WTC11 (cell line): ENCODE data around the gene TCP1. TPM values are rescaled to one million over a fixed set of nuclear protein-coding genes. Genes with fewer than 3 reads are reported as not detected.

ENCODE experiments used
- ATAC-seq: fragments of 200-7000 bp; cut with Tn5 transposase; 2 replicates; pipeline ENCODE4 v1.10.0; 2021; ENCODE audit warnings: mild to moderate bottlenecking, moderate library complexity
- CTCF ChIA-PET: fragments of 300-600 bp; sonication (Branson Sonifier 250); formaldehyde crosslinking; loops from one replicate; lab custom pipeline; 2021; ENCODE audit warnings: antibody characterized with exemption; lab: Charles Lee
- POLR2A ChIA-PET: fragments of 350-600 bp; sonication (Branson Sonifier 250); formaldehyde crosslinking; loops from one replicate; lab custom pipeline; 2021; ENCODE audit warnings: antibody characterized with exemption; lab: Charles Lee
- DNase-seq: peaks from one replicate; pipeline ENCODE4 v3.0.0; 2021; ENCODE audit warnings: low spot score
- H3K27ac Mint-ChIP-seq: 2 replicates; pipeline ENCODE4 v1.8.0; 2021; ENCODE audit warnings: mixed read lengths
- H3K27me3 Mint-ChIP-seq: 2 replicates; pipeline ENCODE4 v1.8.0; 2021; ENCODE audit warnings: low read depth, mild to moderate bottlenecking, moderate library complexity, mixed read lengths
- H3K36me3 Mint-ChIP-seq: 2 replicates; pipeline ENCODE4 v1.8.0; 2021; ENCODE audit warnings: mixed read lengths
- H3K4me1 Mint-ChIP-seq: 2 replicates; pipeline ENCODE4 v1.8.0; 2022; ENCODE audit warnings: mixed read lengths
- H3K4me3 Mint-ChIP-seq: 2 replicates; pipeline ENCODE4 v1.8.0; 2021; ENCODE audit warnings: mild to moderate bottlenecking, moderate library complexity, mixed read lengths
- H3K9me3 Mint-ChIP-seq: 2 replicates; pipeline ENCODE4 v1.8.0; 2021; ENCODE audit warnings: mixed read lengths
- CTCF ChIP-seq: fragments of 200-600 bp; IDR thresholded peaks from 2 replicates; pipeline ENCODE4 v1.8.0; 2022; ENCODE audit warnings: antibody characterized with exemption
- FOXK1 ChIP-seq: sonication (generic); formaldehyde crosslinking; IDR thresholded peaks from 2 replicates; pipeline ENCODE4 v1.8.0; 2022; ENCODE audit warnings: mild to moderate bottlenecking, moderate library complexity, missing genetic modification reagents
- FOXP1 ChIP-seq: sonication (generic); formaldehyde crosslinking; IDR thresholded peaks from 2 replicates; pipeline ENCODE4 v1.8.0; 2022; ENCODE audit warnings: missing genetic modification reagents, mild to moderate bottlenecking, moderate library complexity, borderline replicate concordance
- GRHL2 ChIP-seq: fragments of 250-450 bp; sonication (Bioruptor Pico); IDR thresholded peaks from 2 replicates; pipeline ENCODE4 v1.8.0; 2022; ENCODE audit warnings: mild to moderate bottlenecking, moderate library complexity; ENCODE audit not compliant: insufficient replicate concordance, severe bottlenecking
- MLX ChIP-seq: sonication (generic); formaldehyde crosslinking; IDR thresholded peaks from 2 replicates; pipeline ENCODE4 v1.8.1; 2023; ENCODE audit warnings: mild to moderate bottlenecking, missing genetic modification reagents, moderate library complexity
- NFE2L1 ChIP-seq: sonication (generic); formaldehyde crosslinking; IDR thresholded peaks from 2 replicates; pipeline ENCODE4 v1.8.1; 2023; ENCODE audit warnings: missing genetic modification reagents
- NR2C2 ChIP-seq: sonication (generic); formaldehyde crosslinking; IDR thresholded peaks from 2 replicates; pipeline ENCODE4 v1.8.0; 2022; ENCODE audit warnings: mild to moderate bottlenecking, missing genetic modification reagents
- PRDM15 ChIP-seq: sonication (generic); formaldehyde crosslinking; IDR thresholded peaks from 2 replicates; pipeline ENCODE4 v1.8.0; 2022; ENCODE audit warnings: missing genetic modification reagents
- PREB ChIP-seq: sonication (generic); formaldehyde crosslinking; IDR thresholded peaks from 2 replicates; pipeline ENCODE4 v1.8.1; 2022; ENCODE audit warnings: mild to moderate bottlenecking, missing genetic modification reagents, moderate library complexity, borderline replicate concordance
- PRRX2 ChIP-seq: fragments of 250-450 bp; sonication (Bioruptor Pico); IDR thresholded peaks from 2 replicates; pipeline ENCODE4 v1.8.0; 2021; ENCODE audit warnings: mild to moderate bottlenecking
- RELA ChIP-seq: sonication (generic); formaldehyde crosslinking; IDR thresholded peaks from 2 replicates; pipeline ENCODE4 v1.8.1; 2022; ENCODE audit warnings: missing genetic modification reagents, mild to moderate bottlenecking, borderline replicate concordance
- RORB ChIP-seq: fragments of 250-450 bp; sonication (Bioruptor Pico); IDR thresholded peaks from 2 replicates; pipeline ENCODE4 v1.9.0; 2021; ENCODE audit warnings: mild to moderate bottlenecking
- SMAD3 ChIP-seq: sonication (generic); formaldehyde crosslinking; IDR thresholded peaks from 2 replicates; pipeline ENCODE4 v1.8.0; 2022; ENCODE audit warnings: missing genetic modification reagents, mild to moderate bottlenecking, borderline replicate concordance
- ZBTB21 ChIP-seq: sonication (generic); formaldehyde crosslinking; IDR thresholded peaks from 2 replicates; pipeline ENCODE4 v1.8.1; 2023; ENCODE audit warnings: mild to moderate bottlenecking, missing genetic modification reagents, borderline replicate concordance
- ZNF232 ChIP-seq: sonication (generic); formaldehyde crosslinking; IDR thresholded peaks from 2 replicates; pipeline ENCODE4 v1.8.0; 2022; ENCODE audit warnings: mild to moderate bottlenecking, missing genetic modification reagents
- ZNF263 ChIP-seq: sonication (generic); formaldehyde crosslinking; IDR thresholded peaks from 2 replicates; pipeline ENCODE4 v1.8.1; 2022; ENCODE audit warnings: low read depth, mild to moderate bottlenecking, moderate library complexity, missing genetic modification reagents
- ZNF396 ChIP-seq: fragments of 250-450 bp; sonication (Bioruptor Pico); IDR thresholded peaks from 2 replicates; pipeline ENCODE4 v1.8.0; 2021; ENCODE audit warnings: mild to moderate bottlenecking, moderate library complexity, borderline replicate concordance
- total RNA-seq: library from RNA; stranded (reverse); gene quantifications from 3 replicates; pipeline ENCODE4 v1.2.3, GENCODE V29; 2021
- TF ChIP-seq, protein P1 (sequence below): fragments of 250-450 bp; sonication (Bioruptor Pico); IDR thresholded peaks from 2 replicates; pipeline ENCODE4 v1.9.0; 2021; ENCODE audit warnings: mild to moderate bottlenecking
- TF ChIP-seq, protein P2 (sequence below): sonication (generic); formaldehyde crosslinking; conservative IDR thresholded peaks from 2 replicates; pipeline ENCODE4 v1.8.1; 2023; ENCODE audit warnings: mild to moderate bottlenecking, low read depth, missing genetic modification reagents, moderate library complexity
- TF ChIP-seq, protein P3 (sequence below): sonication (generic); formaldehyde crosslinking; IDR thresholded peaks from 2 replicates; pipeline ENCODE4 v1.8.1; 2023; ENCODE audit warnings: mild to moderate bottlenecking, missing genetic modification reagents, borderline replicate concordance

Gene TCP1
- total RNA-seq, 1 experiment from 2014 or later: 388 TPM

- CTCF ChIA-PET: interaction anchor here (0.9 kb wide), 1 partner anchor 51 kb away, joined by 3 read pairs; no protein-coding TSS in a partner anchor
- TF ChIP-seq NFE2L1 (CRISPR knock-in tag) (no peak), RELA (CRISPR knock-in tag) (no peak), PRDM15 (no peak), SMAD3 (CRISPR knock-in tag) (no peak), FOXP1 (CRISPR knock-in tag) (no peak), FOXK1 (no peak), GRHL2 (CRISPR knock-in tag) (no peak), PREB (CRISPR knock-in tag) (no peak), NR2C2 (CRISPR knock-in tag) (no peak), ZNF396 (CRISPR knock-in tag) (no peak), MLX (CRISPR knock-in tag) (no peak), ZNF263 (CRISPR knock-in tag) (no peak), ZNF232 (CRISPR knock-in tag) (no peak), RORB (CRISPR knock-in tag) (no peak), ZBTB21 (CRISPR knock-in tag) (no peak), CTCF (no peak), PRRX2 (CRISPR knock-in tag) (no peak)
- TF ChIP-seq, protein P1, sequence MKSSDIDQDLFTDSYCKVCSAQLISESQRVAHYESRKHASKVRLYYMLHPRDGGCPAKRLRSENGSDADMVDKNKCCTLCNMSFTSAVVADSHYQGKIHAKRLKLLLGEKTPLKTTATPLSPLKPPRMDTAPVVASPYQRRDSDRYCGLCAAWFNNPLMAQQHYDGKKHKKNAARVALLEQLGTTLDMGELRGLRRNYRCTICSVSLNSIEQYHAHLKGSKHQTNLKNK (CRISPR knock-in tag): no peak
- TF ChIP-seq, protein P2, sequence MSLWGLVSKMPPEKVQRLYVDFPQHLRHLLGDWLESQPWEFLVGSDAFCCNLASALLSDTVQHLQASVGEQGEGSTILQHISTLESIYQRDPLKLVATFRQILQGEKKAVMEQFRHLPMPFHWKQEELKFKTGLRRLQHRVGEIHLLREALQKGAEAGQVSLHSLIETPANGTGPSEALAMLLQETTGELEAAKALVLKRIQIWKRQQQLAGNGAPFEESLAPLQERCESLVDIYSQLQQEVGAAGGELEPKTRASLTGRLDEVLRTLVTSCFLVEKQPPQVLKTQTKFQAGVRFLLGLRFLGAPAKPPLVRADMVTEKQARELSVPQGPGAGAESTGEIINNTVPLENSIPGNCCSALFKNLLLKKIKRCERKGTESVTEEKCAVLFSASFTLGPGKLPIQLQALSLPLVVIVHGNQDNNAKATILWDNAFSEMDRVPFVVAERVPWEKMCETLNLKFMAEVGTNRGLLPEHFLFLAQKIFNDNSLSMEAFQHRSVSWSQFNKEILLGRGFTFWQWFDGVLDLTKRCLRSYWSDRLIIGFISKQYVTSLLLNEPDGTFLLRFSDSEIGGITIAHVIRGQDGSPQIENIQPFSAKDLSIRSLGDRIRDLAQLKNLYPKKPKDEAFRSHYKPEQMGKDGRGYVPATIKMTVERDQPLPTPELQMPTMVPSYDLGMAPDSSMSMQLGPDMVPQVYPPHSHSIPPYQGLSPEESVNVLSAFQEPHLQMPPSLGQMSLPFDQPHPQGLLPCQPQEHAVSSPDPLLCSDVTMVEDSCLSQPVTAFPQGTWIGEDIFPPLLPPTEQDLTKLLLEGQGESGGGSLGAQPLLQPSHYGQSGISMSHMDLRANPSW (CRISPR knock-in tag): no peak
- TF ChIP-seq, protein P3, sequence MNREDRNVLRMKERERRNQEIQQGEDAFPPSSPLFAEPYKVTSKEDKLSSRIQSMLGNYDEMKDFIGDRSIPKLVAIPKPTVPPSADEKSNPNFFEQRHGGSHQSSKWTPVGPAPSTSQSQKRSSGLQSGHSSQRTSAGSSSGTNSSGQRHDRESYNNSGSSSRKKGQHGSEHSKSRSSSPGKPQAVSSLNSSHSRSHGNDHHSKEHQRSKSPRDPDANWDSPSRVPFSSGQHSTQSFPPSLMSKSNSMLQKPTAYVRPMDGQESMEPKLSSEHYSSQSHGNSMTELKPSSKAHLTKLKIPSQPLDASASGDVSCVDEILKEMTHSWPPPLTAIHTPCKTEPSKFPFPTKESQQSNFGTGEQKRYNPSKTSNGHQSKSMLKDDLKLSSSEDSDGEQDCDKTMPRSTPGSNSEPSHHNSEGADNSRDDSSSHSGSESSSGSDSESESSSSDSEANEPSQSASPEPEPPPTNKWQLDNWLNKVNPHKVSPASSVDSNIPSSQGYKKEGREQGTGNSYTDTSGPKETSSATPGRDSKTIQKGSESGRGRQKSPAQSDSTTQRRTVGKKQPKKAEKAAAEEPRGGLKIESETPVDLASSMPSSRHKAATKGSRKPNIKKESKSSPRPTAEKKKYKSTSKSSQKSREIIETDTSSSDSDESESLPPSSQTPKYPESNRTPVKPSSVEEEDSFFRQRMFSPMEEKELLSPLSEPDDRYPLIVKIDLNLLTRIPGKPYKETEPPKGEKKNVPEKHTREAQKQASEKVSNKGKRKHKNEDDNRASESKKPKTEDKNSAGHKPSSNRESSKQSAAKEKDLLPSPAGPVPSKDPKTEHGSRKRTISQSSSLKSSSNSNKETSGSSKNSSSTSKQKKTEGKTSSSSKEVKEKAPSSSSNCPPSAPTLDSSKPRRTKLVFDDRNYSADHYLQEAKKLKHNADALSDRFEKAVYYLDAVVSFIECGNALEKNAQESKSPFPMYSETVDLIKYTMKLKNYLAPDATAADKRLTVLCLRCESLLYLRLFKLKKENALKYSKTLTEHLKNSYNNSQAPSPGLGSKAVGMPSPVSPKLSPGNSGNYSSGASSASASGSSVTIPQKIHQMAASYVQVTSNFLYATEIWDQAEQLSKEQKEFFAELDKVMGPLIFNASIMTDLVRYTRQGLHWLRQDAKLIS: no peak
- no peak for ATAC-seq
Measured at GRCh38 chr6:159801935-159802334, 12.5 kb upstream of the TCP1 start.

More at GRCh38 chr6:159801935-159802334, 12.5 kb upstream of the TCP1 start:
- H3K36me3 Mint-ChIP-seq: peaks cover 17% of the 10 kb centered on the region
- H3K27ac Mint-ChIP-seq: no peak overlapping the region
- POLR2A ChIA-PET: no interaction called here
- H3K4me3 Mint-ChIP-seq: no peak overlapping the region
- H3K27me3 Mint-ChIP-seq: no peaks in the 10 kb centered on the region
- no peaks in the 10 kb centered on the region for H3K9me3 Mint-ChIP-seq
- DNase-seq: no peak
- 0 out of 2 replicates have a peak, but pooled peaks cover 5% of the 10 kb centered on the region for H3K4me1 Mint-ChIP-seq
